DMS 273 (cell line): ENCODE results near the gene LCE4A.
"Not testable (repeated sequence)": the region's sequence is repeated elsewhere in the genome, so short reads cannot be mapped to it uniquely, and the experiment has no call there.

Experiments used
- DNase-seq: peaks from one replicate; lab custom pipeline; 2025; ENCODE audit not compliant: unreplicated experiment; lab: John Stamatoyannopoulos, UW

The LCE4A gene, protein sequence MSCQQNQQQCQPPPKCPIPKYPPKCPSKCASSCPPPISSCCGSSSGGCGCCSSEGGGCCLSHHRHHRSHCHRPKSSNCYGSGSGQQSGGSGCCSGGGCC

DNA sequence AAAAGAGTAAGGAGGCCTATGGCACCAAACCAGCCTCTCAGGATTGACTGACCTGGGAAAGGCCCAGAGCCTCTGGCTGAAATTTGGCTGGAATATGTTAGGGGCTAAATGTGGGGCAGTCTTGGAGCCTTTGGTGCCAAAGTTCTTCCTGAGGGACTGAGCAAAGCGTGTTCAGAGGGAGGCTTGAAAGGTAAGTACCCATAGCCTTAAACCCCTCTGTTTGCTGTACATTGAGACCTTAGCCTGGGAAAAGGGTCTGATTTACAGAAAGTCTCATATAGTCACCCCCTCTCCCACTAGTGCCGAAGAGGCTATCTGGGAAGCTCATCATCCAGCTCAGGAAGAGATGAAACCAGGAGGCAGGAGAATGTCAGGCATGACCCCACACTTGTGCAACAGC lies at the start of gene LCE4A:
Gene LCE4A, plus strand, starts transcription at position 301 of the 400 bp plus-strand sequence. CDS start 916 bp downstream, outside the sequence.
- DNase-seq = no peak

- DNase-seq = no peak
These were observed 49.3 kb upstream of the LCE4A start for GRCh38 chr1:152658649-152659048.

- DNase-seq = no peak
These were observed 44.9 kb upstream of the LCE4A start, which contains the start of gene LCE2D for GRCh38 chr1:152663098-152663497. Gene LCE2D, plus strand, starts transcription at chr1:152663380. Its CDS starts 726 bp downstream, at chr1:152664106.

- DNase-seq = not testable (repeated sequence)
These were observed 41.8 kb upstream of the LCE4A start for GRCh38 chr1:152666171-152666570.

- DNase-seq = no peak
These were observed 40.3 kb upstream of the LCE4A start for GRCh38 chr1:152667648-152668047.

DNA sequence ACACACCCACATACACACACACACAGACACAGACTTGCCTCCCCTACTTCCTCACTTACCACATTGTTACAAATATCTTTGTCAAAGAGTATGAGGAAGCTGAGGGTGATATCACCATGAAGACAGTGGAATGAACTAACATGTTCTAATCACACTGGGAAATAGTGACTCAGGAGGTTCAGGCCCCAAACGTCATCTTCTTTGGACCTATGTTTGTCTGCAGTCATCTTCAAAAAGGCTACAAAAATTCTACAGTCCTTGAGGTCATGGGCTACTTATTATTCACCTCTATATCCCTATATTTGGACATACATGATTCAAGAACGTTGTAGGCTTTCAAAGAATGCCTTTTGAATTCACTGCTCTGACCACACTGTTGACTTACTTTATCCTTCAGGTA lies 34.9 kb upstream of the LCE4A start:
- no peak for DNase-seq

DNA sequence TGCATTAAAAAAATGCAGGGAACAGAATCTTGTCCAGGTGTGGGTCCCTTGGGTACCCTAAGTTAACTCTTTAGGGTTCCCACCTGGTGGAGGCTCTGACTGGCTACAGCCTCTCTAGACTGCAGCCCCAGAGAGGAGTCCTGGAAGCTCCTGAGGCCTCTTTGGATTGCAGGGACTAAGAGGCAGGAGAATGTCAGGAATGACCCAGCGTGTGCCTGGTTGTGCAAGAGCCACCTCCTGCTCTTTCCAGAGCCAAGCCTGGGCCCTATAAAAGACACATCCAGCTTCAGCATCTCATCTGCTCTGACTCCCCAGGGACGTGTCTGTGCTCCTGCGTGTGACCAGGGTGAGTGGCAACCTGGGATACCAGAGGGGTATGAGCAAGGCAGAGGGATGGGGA lies 33.0 kb upstream of the LCE4A start, which contains the start of gene LCE2C:
Gene LCE2C, plus strand, starts transcription at position 297 of the 400 bp plus-strand sequence. CDS start 737 bp downstream, outside the sequence.
- DNase-seq = not testable (repeated sequence)

- DNase-seq = no peak
These were observed 28.5 kb upstream of the LCE4A start for GRCh38 chr1:152679459-152679858.

GRCh38 chr1:152681616-152682015 lies 26.3 kb upstream of the LCE4A start:
- no peak for DNase-seq

DNA sequence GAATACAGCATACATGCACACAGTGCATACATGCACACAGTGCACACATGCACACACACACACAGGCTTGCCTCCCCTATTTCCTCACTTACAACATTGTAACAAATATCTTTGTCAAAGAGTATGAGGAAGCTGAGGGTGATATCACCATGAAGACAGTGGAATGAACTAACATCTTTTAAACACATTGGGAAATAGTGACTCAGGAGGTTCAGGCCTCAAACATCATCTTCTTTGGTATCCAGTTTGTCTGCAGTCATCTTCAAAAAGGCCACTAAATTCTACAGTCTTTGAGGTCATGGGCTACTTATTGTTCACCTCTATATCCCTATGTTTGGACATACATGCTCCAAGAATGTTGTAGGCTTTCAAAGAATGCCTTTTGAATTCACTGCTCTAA lies 24.1 kb upstream of the LCE4A start:
- no peak for DNase-seq

DNA sequence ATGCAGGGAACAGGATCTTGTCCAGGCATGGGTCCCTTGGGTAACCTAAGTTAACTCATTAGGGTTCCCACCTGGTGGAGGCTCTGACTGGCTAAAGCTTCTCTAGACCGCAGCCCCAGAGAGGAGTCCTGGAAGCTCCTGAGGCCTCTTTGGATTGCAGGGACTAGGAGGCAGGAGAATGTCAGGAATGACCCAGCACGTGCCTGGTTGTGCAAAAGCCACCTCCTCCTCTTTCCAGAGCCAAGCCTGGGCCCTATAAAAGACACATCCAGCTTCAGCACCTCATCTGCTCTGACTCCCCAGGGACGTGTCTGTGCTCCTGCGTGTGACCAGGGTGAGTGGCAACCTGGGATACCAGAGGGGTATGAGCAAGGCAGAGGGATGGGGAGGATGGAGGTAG lies 22.1 kb upstream of the LCE4A start, which contains the start of gene LCE2B:
Gene LCE2B, plus strand, starts transcription at position 301 of the 400 bp plus-strand sequence. CDS start 721 bp downstream, outside the sequence.
- not testable (repeated sequence) for DNase-seq

GRCh38 chr1:152697701-152698600 lies 10.0 kb upstream of the LCE4A start, which contains the start of gene LCE2A:
Gene LCE2A, plus strand, starts transcription at chr1:152698345. Its CDS starts 557 bp downstream, at chr1:152698902.
- DNase-seq = no peak

DNA sequence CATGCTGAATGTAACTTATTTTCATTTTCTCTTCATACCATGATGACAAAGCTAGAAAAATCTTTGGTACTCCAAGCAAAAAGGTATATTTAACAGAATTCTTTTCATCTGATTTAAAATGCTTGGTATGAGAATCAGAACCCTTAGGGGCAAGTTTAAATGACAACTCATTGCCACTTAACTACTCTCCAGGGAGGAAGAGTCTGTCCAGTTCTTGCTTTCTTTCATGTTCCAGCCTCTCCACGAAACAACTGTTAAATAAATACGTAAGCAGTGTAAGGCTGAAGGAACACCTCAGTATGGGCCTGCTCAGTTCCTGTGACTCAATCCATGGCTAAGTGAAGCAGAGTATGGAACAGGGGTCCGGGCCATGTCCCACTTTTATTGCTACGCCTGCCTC lies 8.2 kb upstream of the LCE4A start:
- no peak for DNase-seq

- DNase-seq = no peak
These were observed 10.3 kb downstream of the LCE4A start for GRCh38 chr1:152718238-152718637.

DNA sequence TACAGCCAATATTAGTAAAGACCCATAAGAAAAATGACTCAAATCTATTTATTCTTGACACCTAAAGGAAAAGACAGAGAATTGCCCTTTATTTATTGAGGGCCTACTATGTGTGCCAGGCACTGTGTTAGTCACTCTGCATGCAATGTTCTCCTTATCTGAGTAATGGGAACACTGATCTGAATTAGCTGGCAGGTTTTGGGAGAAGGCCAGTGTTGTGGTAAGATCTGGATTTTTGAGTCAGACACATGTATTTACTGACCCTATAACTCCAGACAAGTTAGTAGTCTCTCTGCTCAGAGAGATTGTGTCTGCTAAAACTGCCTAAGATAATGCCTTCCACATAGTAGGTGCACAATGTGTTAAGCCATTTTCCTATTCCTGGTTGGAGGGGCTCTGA lies 17.3 kb downstream of the LCE4A start:
- no peak for DNase-seq

GRCh38 chr1:152728986-152729385 lies 21.0 kb downstream of the LCE4A start:
- no peak for DNase-seq

- no peak for DNase-seq
These were observed 27.7 kb downstream of the LCE4A start for GRCh38 chr1:152735648-152736047.

DNA sequence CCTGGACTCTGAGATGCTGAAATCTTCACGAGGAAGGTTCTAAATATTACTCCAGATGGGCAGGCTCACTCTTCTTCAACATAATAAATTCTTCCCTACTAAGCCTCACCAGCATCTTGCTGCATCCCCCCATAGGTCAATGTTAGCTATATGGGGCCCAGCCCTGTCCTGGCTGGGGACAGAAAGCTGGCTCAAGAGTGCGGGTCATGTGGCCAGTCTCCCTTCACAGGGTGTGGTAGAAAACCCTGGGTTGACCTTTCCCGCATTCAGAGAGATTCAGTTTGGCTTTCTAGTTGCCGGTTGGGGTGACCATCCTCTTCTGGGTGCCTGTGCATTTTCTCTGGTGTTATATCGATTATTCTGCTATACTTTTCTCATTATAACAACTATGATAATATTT lies 30.0 kb downstream of the LCE4A start:
- DNase-seq = no peak

GRCh38 chr1:152739841-152740240 lies 31.9 kb downstream of the LCE4A start:
- DNase-seq = no peak

GRCh38 chr1:152741656-152742055 lies 33.7 kb downstream of the LCE4A start:
- no peak for DNase-seq

- DNase-seq = no peak
These were observed 35.6 kb downstream of the LCE4A start for GRCh38 chr1:152743371-152744145.
